ENCODE data around the gene TAS2R8.

TAS2R8 gene, protein sequence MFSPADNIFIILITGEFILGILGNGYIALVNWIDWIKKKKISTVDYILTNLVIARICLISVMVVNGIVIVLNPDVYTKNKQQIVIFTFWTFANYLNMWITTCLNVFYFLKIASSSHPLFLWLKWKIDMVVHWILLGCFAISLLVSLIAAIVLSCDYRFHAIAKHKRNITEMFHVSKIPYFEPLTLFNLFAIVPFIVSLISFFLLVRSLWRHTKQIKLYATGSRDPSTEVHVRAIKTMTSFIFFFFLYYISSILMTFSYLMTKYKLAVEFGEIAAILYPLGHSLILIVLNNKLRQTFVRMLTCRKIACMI

DNA sequence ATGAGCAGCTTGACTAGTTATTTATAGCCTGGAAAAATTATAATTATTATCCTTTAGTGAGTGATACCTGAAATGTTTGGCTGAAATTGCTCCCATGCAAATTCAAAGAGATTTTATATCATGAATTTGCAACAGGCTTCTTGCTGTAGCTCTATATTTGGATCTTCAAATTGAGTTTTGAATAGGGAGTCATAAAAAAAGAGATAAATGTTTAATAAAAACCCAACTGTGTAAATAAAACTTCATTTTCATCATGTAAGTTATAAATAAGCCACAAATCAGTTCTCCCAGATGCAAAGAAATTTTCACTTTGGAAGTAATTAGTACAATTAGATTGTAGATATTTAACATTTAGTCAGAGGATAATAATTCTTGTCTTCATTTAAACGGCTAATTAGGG, at the start of gene TAS2R8:
Gene TAS2R8 (minus strand): TSS at position 101 of the 400 bp plus-strand sequence. CDS start 306 bp downstream, outside the sequence.
- Histone ChIP-seq H3K27me3 (replicated peaks; ENCODE audit: control insufficient read depth, insufficient read depth, low read length) (no peaks in the 10 kb centered on the region), H3K4me3 (replicated peaks; ENCODE audit: low read depth, low read length) (no peak within 1 kb of the TSS), H3K36me3 (ENCODE audit: control insufficient read depth, insufficient read depth, low read length) (no peaks in the 10 kb centered on the region)
- TF ChIP-seq, protein P1, sequence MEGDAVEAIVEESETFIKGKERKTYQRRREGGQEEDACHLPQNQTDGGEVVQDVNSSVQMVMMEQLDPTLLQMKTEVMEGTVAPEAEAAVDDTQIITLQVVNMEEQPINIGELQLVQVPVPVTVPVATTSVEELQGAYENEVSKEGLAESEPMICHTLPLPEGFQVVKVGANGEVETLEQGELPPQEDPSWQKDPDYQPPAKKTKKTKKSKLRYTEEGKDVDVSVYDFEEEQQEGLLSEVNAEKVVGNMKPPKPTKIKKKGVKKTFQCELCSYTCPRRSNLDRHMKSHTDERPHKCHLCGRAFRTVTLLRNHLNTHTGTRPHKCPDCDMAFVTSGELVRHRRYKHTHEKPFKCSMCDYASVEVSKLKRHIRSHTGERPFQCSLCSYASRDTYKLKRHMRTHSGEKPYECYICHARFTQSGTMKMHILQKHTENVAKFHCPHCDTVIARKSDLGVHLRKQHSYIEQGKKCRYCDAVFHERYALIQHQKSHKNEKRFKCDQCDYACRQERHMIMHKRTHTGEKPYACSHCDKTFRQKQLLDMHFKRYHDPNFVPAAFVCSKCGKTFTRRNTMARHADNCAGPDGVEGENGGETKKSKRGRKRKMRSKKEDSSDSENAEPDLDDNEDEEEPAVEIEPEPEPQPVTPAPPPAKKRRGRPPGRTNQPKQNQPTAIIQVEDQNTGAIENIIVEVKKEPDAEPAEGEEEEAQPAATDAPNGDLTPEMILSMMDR (IDR thresholded peaks at IDR 0.05; ENCODE audit: insufficient read depth, low read length, poor library complexity, severe bottlenecking), result no peak
- DNase-seq (ENCODE audit: extremely low read depth, insufficient read length), result no peak

DNA sequence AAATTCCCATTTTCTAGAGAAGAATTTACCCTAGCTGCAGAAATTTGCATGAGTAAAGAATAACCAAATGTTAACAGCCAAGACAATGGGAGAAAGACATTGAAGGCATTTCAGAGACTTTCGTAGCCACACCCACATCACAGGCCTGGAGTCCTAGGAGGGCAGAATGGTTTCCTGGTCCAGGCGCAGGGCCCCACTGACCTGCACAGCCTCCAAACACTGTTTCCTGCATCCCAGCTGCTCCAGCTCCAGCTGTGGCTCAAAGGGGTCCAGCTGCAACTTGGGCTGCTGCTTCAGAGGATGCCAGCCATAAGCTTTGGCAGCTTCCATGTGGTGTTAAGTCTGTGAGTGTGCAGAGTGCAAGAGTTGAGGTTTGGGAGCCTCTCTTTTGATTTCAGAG, 48.7 kb upstream of the TAS2R8 start:
- no peak for DNase-seq (ENCODE audit: extremely low read depth, insufficient read length)
- TF ChIP-seq, protein P1 (IDR thresholded peaks at IDR 0.05; ENCODE audit: insufficient read depth, low read length, poor library complexity, severe bottlenecking), result no peak
- H3K27me3 ChIP-seq (replicated peaks; ENCODE audit: control insufficient read depth, insufficient read depth, low read length), result no peaks in the 10 kb centered on the region
- H3K4me3 ChIP-seq (replicated peaks; ENCODE audit: low read depth, low read length), result no peak overlapping the region
- H3K36me3 ChIP-seq (ENCODE audit: control insufficient read depth, insufficient read depth, low read length), result no peaks in the 10 kb centered on the region

DNA sequence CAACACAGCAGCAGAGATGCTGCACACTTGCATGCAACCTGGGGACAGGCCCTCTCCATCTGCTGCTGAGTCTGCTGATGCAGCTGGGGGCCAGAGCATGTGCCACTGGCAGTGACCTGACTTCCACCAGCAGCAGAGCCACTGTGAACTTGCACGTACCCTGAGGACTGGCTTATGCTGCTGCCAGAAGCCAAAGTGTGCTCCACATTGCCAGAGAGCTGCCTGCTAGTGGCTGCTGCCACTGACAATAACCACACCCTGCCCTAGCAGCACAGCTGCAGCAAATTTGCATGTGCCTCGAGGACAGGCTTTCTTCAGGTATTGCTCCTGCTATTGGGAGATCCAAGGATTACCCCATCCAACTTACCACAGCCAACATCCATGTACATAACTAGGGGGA, 46.7 kb upstream of the TAS2R8 start:
- no peaks in the 10 kb centered on the region for H3K36me3 ChIP-seq (ENCODE audit: control insufficient read depth, insufficient read depth, low read length)
- TF ChIP-seq, protein P1 (IDR thresholded peaks at IDR 0.05; ENCODE audit: insufficient read depth, low read length, poor library complexity, severe bottlenecking), result no peak
- no peak overlapping the region for H3K4me3 ChIP-seq (replicated peaks; ENCODE audit: low read depth, low read length)
- H3K27me3 ChIP-seq (replicated peaks; ENCODE audit: control insufficient read depth, insufficient read depth, low read length), result no peaks in the 10 kb centered on the region
- DNase-seq (ENCODE audit: extremely low read depth, insufficient read length), result no peak

DNA sequence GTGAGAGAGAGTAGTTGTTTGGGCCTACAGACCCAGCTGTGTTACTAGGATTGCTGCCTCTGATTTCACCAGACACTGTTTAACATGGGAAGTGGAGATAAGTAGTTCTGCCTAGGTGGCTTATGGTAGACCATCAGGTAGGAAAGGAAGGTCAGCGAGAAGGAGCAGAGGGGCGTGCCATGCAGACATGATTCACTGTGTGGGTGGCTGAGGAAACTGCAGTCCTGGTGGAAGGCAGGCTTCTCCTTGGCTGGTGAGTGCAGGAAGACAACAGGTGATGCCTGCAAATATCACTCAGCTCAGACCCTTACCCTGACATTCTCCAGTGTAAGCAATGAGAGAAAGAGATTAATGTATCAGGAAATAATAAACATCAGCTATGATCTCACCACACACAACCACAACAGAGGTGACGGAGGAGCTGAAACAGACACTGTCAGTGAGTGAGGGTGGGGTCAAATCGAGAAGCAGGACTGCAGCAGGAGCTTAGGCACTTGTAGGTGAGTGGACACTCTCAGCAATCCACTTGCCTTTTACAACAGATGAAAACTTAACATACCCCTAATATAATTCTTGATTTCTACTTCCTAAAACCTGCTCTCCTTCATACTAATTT, 44.3 kb upstream of the TAS2R8 start:
- no peak for DNase-seq (ENCODE audit: extremely low read depth, insufficient read length)

DNA sequence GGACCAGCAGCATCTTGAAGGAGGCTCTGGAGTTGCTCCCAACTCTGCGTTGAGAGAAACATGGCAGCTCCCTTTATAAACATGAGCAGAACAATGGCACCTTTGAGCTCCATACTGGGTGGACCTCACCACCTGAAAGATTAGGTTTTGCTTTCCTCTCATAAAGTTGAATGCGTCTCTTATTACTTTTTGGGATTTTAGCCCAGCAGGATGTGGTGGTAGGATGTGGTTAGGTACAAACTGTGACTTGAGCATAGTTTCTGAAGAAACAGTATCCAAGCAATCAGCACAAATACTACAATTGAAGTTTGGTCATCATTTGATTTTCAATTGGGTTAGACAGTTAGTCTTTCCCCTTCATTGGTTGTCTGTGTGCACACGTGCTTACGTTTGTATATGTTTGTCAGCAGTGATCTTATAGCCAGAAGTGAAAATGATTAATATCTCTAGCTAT, 42.4 kb upstream of the TAS2R8 start, which contains the start of gene PRR4:
Gene PRR4 (minus strand): TSS at position 51 of the 454 bp plus-strand sequence. CDS start 38 bp downstream, at position 13.
- no peaks in the 10 kb centered on the region for H3K27me3 ChIP-seq (replicated peaks; ENCODE audit: control insufficient read depth, insufficient read depth, low read length)
- H3K4me3 ChIP-seq (replicated peaks; ENCODE audit: low read depth, low read length), result no peak within 1 kb of the TSS
- no peak for DNase-seq (ENCODE audit: extremely low read depth, insufficient read length)
- H3K36me3 ChIP-seq (ENCODE audit: control insufficient read depth, insufficient read depth, low read length), result no peaks in the 10 kb centered on the region
- TF ChIP-seq, protein P1 (IDR thresholded peaks at IDR 0.05; ENCODE audit: insufficient read depth, low read length, poor library complexity, severe bottlenecking), result no peak

More for the DNA sequence above, 44.3 kb upstream of the TAS2R8 start:
- TF ChIP-seq, protein P1 (IDR thresholded peaks at IDR 0.05; ENCODE audit: insufficient read depth, low read length, poor library complexity, severe bottlenecking), result no peak
- Histone ChIP-seq H3K27me3 (replicated peaks; ENCODE audit: control insufficient read depth, insufficient read depth, low read length) (no peaks in the 10 kb centered on the region), H3K4me3 (replicated peaks; ENCODE audit: low read depth, low read length) (no peak overlapping the region), H3K36me3 (ENCODE audit: control insufficient read depth, insufficient read depth, low read length) (no peaks in the 10 kb centered on the region)
